Trophoblast cell (in vitro differentiated cells and primary cell): ENCODE data around the gene KIF21B.

Experiments used
- DNase-seq, 2 donors: peaks; one replicate each; pipeline ENCODE4 v3.0.0-alpha.2; 2016
- H2AFZ ChIP-seq: 2 replicates; pipeline ENCODE4 v1.6.1; 2013; ENCODE audit warnings: low read length, moderate library complexity, mild to moderate bottlenecking; ENCODE audit not compliant: insufficient read depth, poor library complexity
- H2AK5ac ChIP-seq: 2 replicates; pipeline ENCODE4 v1.6.1; 2013; ENCODE audit warnings: mild to moderate bottlenecking, low read length
- H2BK120ac ChIP-seq: 2 replicates; pipeline ENCODE4 v1.6.1; 2013; ENCODE audit warnings: low read length, mild to moderate bottlenecking, moderate library complexity; ENCODE audit not compliant: insufficient read depth, poor library complexity
- H2BK12ac ChIP-seq: 2 replicates; pipeline ENCODE4 v1.6.1; 2013; ENCODE audit warnings: mild to moderate bottlenecking, low read length, moderate library complexity
- H2BK5ac ChIP-seq: 2 replicates; pipeline ENCODE4 v1.6.1; 2013; ENCODE audit warnings: low read length, low read depth, moderate library complexity, mild to moderate bottlenecking; ENCODE audit not compliant: poor library complexity
- H3K14ac ChIP-seq: 2 replicates; pipeline ENCODE4 v1.6.1; 2013; ENCODE audit warnings: mild to moderate bottlenecking, low read length
- H3K18ac ChIP-seq: 2 replicates; pipeline ENCODE4 v1.6.1; 2013; ENCODE audit warnings: mild to moderate bottlenecking, low read length
- H3K23ac ChIP-seq: 2 replicates; pipeline ENCODE4 v1.6.1; 2013; ENCODE audit warnings: low read length
- H3K27ac ChIP-seq: 2 replicates; pipeline ENCODE4 v1.5.1; 2013; ENCODE audit warnings: low read depth, mild to moderate bottlenecking, inconsistent platforms, low read length, moderate library complexity
- H3K27me3 ChIP-seq: 2 replicates; pipeline ENCODE4 v1.6.1; 2013; ENCODE audit warnings: inconsistent platforms, mild to moderate bottlenecking, low read length, moderate library complexity; ENCODE audit not compliant: insufficient read depth
- H3K36me3 ChIP-seq, 2 experiments: 1 replicate in 1 of 2; 2 replicates in 1 of 2; pipeline ENCODE4 v1.6.1; 2013; ENCODE audit warnings: low read length in 2 of 2, mild to moderate bottlenecking in 2 of 2, moderate library complexity in 1 of 2; ENCODE audit not compliant: insufficient read depth in 2 of 2, control insufficient read depth in 1 of 2
- H3K4ac ChIP-seq: 2 replicates; pipeline ENCODE4 v1.6.1; 2013; ENCODE audit warnings: low read depth, mild to moderate bottlenecking, low read length, moderate library complexity
- H3K4me1 ChIP-seq, 2 experiments: 1 replicate in 1 of 2; 2 replicates in 1 of 2; pipeline ENCODE4 v1.6.1; 2013; ENCODE audit warnings: low read length in 2 of 2, mild to moderate bottlenecking in 2 of 2, moderate library complexity in 1 of 2; ENCODE audit not compliant: insufficient read depth in 2 of 2, control insufficient read depth in 1 of 2
- H3K4me2 ChIP-seq: 2 replicates; pipeline ENCODE4 v1.6.1; 2013; ENCODE audit warnings: inconsistent platforms, mild to moderate bottlenecking, low read length, moderate library complexity
- H3K4me3 ChIP-seq: 2 replicates; pipeline ENCODE4 v1.5.1; 2013; ENCODE audit warnings: mild to moderate bottlenecking, low read depth, low read length, inconsistent platforms
- H3K79me1 ChIP-seq: one replicate; pipeline ENCODE4 v1.6.1; 2013; ENCODE audit warnings: low read length
- H3K79me2 ChIP-seq: 2 replicates; pipeline ENCODE4 v1.6.1; 2013; ENCODE audit warnings: low read length, mild to moderate bottlenecking; ENCODE audit not compliant: control insufficient read depth, insufficient read depth, poor library complexity
- H3K9ac ChIP-seq: 2 replicates; pipeline ENCODE4 v1.6.1; 2013; ENCODE audit warnings: mild to moderate bottlenecking, low read length
- H3K9me3 ChIP-seq: 2 replicates; pipeline ENCODE4 v1.6.1; 2013; ENCODE audit warnings: low read depth, mild to moderate bottlenecking, control low read depth, inconsistent platforms, low read length; ENCODE audit not compliant: insufficient read depth
- H4K12ac ChIP-seq: 2 replicates; pipeline ENCODE4 v1.6.1; 2013; ENCODE audit warnings: low read depth, mild to moderate bottlenecking, low read length, moderate library complexity
- H4K8ac ChIP-seq: 2 replicates; pipeline ENCODE4 v1.6.1; 2013; ENCODE audit warnings: low read depth, mild to moderate bottlenecking, low read length, moderate library complexity
- H4K91ac ChIP-seq: one replicate; pipeline ENCODE4 v1.6.1; 2013; ENCODE audit warnings: low read depth, mild to moderate bottlenecking, low read length, moderate library complexity
- WGBS: extraction: QIAGEN DNeasy Blood & Tissue Kit; methylation state at CpG from one replicate; pipeline ENCODE4 v1.1.7; 2013; ENCODE audit warnings: missing lambda C conversion rate; ENCODE audit not compliant: insufficient read length, insufficient coverage; ENCODE audit errors: extremely low coverage; 5-methylcytosine and 5-hydroxymethylcytosine counted together

Gene KIF21B

DNA sequence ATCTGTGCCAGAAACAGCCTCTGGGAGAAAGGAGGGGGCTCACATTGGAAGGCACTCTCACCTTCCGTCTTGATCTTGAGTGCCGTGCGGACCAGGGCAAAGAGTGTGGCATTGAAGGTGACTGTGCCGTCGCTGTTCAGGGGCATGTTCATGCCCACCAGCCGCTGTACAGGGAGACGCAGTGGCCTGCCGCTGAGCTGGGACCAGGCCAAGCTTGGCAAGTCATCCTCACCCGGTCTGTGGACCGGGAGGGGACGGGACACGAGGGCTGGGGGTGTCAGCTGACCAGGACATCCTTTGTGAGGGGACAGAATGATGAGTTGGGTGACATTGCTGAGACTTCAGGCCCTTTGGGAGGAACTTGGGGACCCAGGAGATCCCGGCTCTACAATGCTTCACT lies 25.0 kb upstream of the KIF21B start:
- no peaks in the 10 kb centered on the region for H3K9me3 ChIP-seq
- H2AK5ac ChIP-seq: no peak overlapping the region
- H3K36me3 ChIP-seq: no peaks in the 10 kb centered on the region
- H2BK120ac ChIP-seq: no peak overlapping the region
- no peak overlapping the region for H3K27ac ChIP-seq
- no peak overlapping the region for H3K9ac ChIP-seq
- H3K23ac ChIP-seq: no peak overlapping the region
- no peak overlapping the region for H2BK12ac ChIP-seq
- WGBS: no CpG with 5 or more reads among the region's 13 CpGs
- no peak overlapping the region for H3K14ac ChIP-seq
- H2AFZ ChIP-seq: no peak overlapping the region
- no peak overlapping the region for H4K8ac ChIP-seq
- no peak overlapping the region for H3K18ac ChIP-seq
- H3K4me1 ChIP-seq: peaks cover 0 to 7% of the 10 kb centered on the region in 2 experiments
- no peak overlapping the region for H4K12ac ChIP-seq
- H3K79me1 ChIP-seq: no peaks in the 10 kb centered on the region
- no peaks in the 10 kb centered on the region for H3K27me3 ChIP-seq
- no peak overlapping the region for H3K4me2 ChIP-seq
- H3K4ac ChIP-seq: no peak overlapping the region
- H4K91ac ChIP-seq: no peak overlapping the region
- no peak for DNase-seq
- H3K4me3 ChIP-seq: no peak overlapping the region
- no peak overlapping the region for H2BK5ac ChIP-seq
- H3K79me2 ChIP-seq: no peaks in the 10 kb centered on the region

DNA sequence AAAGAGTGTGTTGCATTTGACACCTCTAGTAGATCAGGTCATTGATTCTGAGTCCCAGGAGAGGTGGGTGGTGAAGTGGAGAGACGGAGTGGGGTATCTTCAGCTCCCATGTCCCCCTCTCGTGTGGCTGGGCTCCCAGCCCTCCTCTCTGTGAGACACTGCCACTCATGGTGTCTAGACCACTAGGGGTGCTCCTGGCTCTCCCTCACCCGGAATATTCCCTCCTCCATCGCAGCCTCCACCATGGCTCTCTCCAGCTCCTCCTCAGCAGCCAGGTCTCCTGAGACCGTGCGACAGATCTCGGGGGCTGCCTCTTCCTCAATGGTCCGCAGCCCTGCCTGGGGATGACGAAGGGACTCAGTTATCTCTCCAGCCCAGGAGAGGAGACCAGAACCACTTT lies 20.6 kb upstream of the KIF21B start:
- no peak overlapping the region for H3K27ac ChIP-seq
- H3K9ac ChIP-seq: peak overlapping the region; percentile 25
- H3K23ac ChIP-seq: no peak overlapping the region
- no peak overlapping the region for H3K4me3 ChIP-seq
- H3K18ac ChIP-seq: no peak overlapping the region
- H2AFZ ChIP-seq: no peak overlapping the region
- H3K27me3 ChIP-seq: no peaks in the 10 kb centered on the region
- no peak overlapping the region for H2AK5ac ChIP-seq
- H3K4me2 ChIP-seq: no peak overlapping the region
- no peaks in the 10 kb centered on the region for H3K79me2 ChIP-seq
- H3K4me1 ChIP-seq: no peaks in the 10 kb centered on the region
- no CpG with 5 or more reads among the region's 9 CpGs for WGBS
- no peaks in the 10 kb centered on the region for H3K79me1 ChIP-seq
- no peak for DNase-seq
- no peak overlapping the region for H4K12ac ChIP-seq
- H2BK120ac ChIP-seq: no peak overlapping the region
- no peak overlapping the region for H3K14ac ChIP-seq
- no peak overlapping the region for H2BK12ac ChIP-seq
- H3K4ac ChIP-seq: no peak overlapping the region
- peaks cover 3% of the 10 kb centered on the region for H3K9me3 ChIP-seq
- H2BK5ac ChIP-seq: no peak overlapping the region
- H4K8ac ChIP-seq: no peak overlapping the region
- H4K91ac ChIP-seq: no peak overlapping the region
- H3K36me3 ChIP-seq: no peaks in the 10 kb centered on the region

DNA sequence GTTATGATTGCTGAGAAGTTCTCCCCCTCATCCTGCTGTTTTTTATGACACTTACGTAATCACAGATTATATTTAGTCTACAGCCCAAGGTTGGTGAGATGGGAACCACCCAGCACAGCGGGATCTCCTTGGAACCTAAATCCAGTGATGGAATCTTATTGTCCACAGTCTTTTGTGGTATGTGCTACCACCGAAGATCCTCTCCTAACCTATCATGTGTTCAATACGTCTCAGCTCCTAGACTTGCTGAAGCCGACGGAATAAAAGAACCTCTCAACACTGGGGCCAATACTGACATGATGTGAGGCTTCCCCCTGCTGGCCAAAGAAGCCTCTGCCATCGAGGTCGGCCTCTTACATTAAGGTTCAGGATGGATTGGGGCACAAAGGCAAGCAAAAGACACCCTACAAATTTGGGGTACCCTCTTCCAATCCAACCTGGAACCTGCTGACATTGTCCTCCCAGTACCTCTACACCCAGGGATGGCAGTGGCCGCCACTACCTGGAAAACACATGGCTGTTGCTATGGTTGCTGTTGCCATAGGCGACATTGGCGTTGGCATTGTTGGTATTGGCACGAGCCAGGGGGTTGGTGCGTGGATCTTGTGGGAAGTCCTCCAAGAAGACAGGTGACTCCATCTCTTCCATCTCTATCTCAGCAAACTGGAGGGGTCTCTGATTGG lies 19.4 kb upstream of the KIF21B start:
- no peak overlapping the region for H3K23ac ChIP-seq
- H2AFZ ChIP-seq: no peak overlapping the region
- peaks cover 3% of the 10 kb centered on the region for H3K9me3 ChIP-seq
- no peaks in the 10 kb centered on the region for H3K36me3 ChIP-seq
- H3K4me1 ChIP-seq: no peaks in the 10 kb centered on the region
- H3K18ac ChIP-seq: no peak overlapping the region
- H2BK5ac ChIP-seq: no peak overlapping the region
- H4K12ac ChIP-seq: no peak overlapping the region
- no peak overlapping the region for H3K4me3 ChIP-seq
- peak; percentile 32 to 71 for DNase-seq
- H3K27ac ChIP-seq: no peak overlapping the region
- H3K79me2 ChIP-seq: no peaks in the 10 kb centered on the region
- no peak overlapping the region for H3K4ac ChIP-seq
- H4K91ac ChIP-seq: no peak overlapping the region
- H3K9ac ChIP-seq: no peak overlapping the region
- H3K4me2 ChIP-seq: no peak overlapping the region
- no peak overlapping the region for H2AK5ac ChIP-seq
- H3K27me3 ChIP-seq: no peaks in the 10 kb centered on the region
- no peak overlapping the region for H2BK120ac ChIP-seq
- H3K79me1 ChIP-seq: no peaks in the 10 kb centered on the region
- no peak overlapping the region for H4K8ac ChIP-seq
- H2BK12ac ChIP-seq: no peak overlapping the region
- H3K14ac ChIP-seq: no peak overlapping the region
- no CpG with 5 or more reads among the region's 13 CpGs for WGBS

GRCh38 chr1:201041011-201041410 lies 17.5 kb upstream of the KIF21B start:
- H3K79me1 ChIP-seq: no peaks in the 10 kb centered on the region
- H3K4me2 ChIP-seq: no peak overlapping the region
- no peak overlapping the region for H4K8ac ChIP-seq
- H3K9me3 ChIP-seq: peaks cover 3% of the 10 kb centered on the region
- no peaks in the 10 kb centered on the region for H3K4me1 ChIP-seq
- H2AK5ac ChIP-seq: no peak overlapping the region
- H3K14ac ChIP-seq: no peak overlapping the region
- no peaks in the 10 kb centered on the region for H3K79me2 ChIP-seq
- no peak overlapping the region for H2BK120ac ChIP-seq
- no peak overlapping the region for H3K27ac ChIP-seq
- no CpG with 5 or more reads among the region's 2 CpGs for WGBS
- no peak overlapping the region for H4K12ac ChIP-seq
- H3K27me3 ChIP-seq: no peaks in the 10 kb centered on the region
- no peak overlapping the region for H2BK5ac ChIP-seq
- H3K9ac ChIP-seq: no peak overlapping the region
- no peak for DNase-seq
- H2BK12ac ChIP-seq: no peak overlapping the region
- H2AFZ ChIP-seq: no peak overlapping the region
- H3K4me3 ChIP-seq: no peak overlapping the region
- H4K91ac ChIP-seq: no peak overlapping the region
- H3K18ac ChIP-seq: no peak overlapping the region
- H3K23ac ChIP-seq: no peak overlapping the region
- H3K4ac ChIP-seq: no peak overlapping the region
- no peaks in the 10 kb centered on the region for H3K36me3 ChIP-seq
